Cardiac muscle cell (in vitro differentiated cells and primary cell): ENCODE data around the gene KCNQ1. TPM values are rescaled to one million over a fixed set of nuclear protein-coding genes. Genes with fewer than 3 reads are reported as not detected.

Experiments
- DNase-seq, 2 donors: peaks; one replicate each; pipeline versions ENCODE4 v3.0.0 to v3.0.0-alpha.2; 2010 to 2017; ENCODE audit warnings: low read depth in 1 of 2, low spot score in 1 of 2
- H3K27ac ChIP-seq: fragments of 200-600 bp; sonication (generic); 2 replicates; pipeline ENCODE4 v1.5.1; 2016
- H3K27me3 ChIP-seq: fragments of 200-600 bp; sonication (generic); 2 replicates; pipeline ENCODE4 v1.6.0; 2016; ENCODE audit warnings: control low read depth
- H3K36me3 ChIP-seq: fragments of 200-600 bp; sonication (generic); 2 replicates; pipeline ENCODE4 v1.5.1; 2016; ENCODE audit warnings: control low read depth
- H3K4me1 ChIP-seq: fragments of 200-600 bp; sonication (generic); 2 replicates; pipeline ENCODE4 v1.8.1; 2017; ENCODE audit warnings: low read depth, mild to moderate bottlenecking, mixed run types
- H3K4me3 ChIP-seq: fragments of 200-600 bp; sonication (generic); 2 replicates; pipeline ENCODE4 v1.5.1; 2016; ENCODE audit warnings: mild to moderate bottlenecking
- H3K9me3 ChIP-seq: fragments of 200-600 bp; sonication (generic); 2 replicates; pipeline ENCODE4 v1.5.1; 2017; ENCODE audit warnings: low read depth, mild to moderate bottlenecking, control low read depth
- polyA plus RNA-seq: library from polyadenylated mRNA; unstranded; fragments of >200 nt; fragmentation: Nextera tagmentation; extraction: Ambion mirVana; gene quantifications from 2 replicates; pipeline ENCODE4 v1.2.1, GENCODE V29; 2016
- total RNA-seq: library from RNA; depleted of rRNA; stranded (reverse); fragments of >200 nt; gene quantifications from 2 replicates; pipeline ENCODE4 v1.2.3, GENCODE V29; 2016
- TF ChIP-seq, protein P1 (sequence below): IDR thresholded peaks from 2 replicates; pipeline ENCODE4 v1.5.1; 2012; ENCODE audit warnings: low read depth, mild to moderate bottlenecking, low read length

KCNQ1 gene
- total and polyA plus RNA-seq, 2 experiments from 2014 or later = 13.9 to 18.6 TPM

GRCh38 chr11:2587132-2587930 is 142.5 kb downstream of the KCNQ1 start:
- no peak for DNase-seq
- TF ChIP-seq, protein P1, sequence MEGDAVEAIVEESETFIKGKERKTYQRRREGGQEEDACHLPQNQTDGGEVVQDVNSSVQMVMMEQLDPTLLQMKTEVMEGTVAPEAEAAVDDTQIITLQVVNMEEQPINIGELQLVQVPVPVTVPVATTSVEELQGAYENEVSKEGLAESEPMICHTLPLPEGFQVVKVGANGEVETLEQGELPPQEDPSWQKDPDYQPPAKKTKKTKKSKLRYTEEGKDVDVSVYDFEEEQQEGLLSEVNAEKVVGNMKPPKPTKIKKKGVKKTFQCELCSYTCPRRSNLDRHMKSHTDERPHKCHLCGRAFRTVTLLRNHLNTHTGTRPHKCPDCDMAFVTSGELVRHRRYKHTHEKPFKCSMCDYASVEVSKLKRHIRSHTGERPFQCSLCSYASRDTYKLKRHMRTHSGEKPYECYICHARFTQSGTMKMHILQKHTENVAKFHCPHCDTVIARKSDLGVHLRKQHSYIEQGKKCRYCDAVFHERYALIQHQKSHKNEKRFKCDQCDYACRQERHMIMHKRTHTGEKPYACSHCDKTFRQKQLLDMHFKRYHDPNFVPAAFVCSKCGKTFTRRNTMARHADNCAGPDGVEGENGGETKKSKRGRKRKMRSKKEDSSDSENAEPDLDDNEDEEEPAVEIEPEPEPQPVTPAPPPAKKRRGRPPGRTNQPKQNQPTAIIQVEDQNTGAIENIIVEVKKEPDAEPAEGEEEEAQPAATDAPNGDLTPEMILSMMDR = no peak
- H3K27me3 ChIP-seq = peaks cover 7% of the 10 kb centered on the region
- H3K27ac ChIP-seq = no peak overlapping the region
- no peaks in the 10 kb centered on the region for H3K9me3 ChIP-seq
- no peaks in the 10 kb centered on the region for H3K36me3 ChIP-seq
- H3K4me1 ChIP-seq = no peaks in the 10 kb centered on the region
- no peak overlapping the region for H3K4me3 ChIP-seq

DNA sequence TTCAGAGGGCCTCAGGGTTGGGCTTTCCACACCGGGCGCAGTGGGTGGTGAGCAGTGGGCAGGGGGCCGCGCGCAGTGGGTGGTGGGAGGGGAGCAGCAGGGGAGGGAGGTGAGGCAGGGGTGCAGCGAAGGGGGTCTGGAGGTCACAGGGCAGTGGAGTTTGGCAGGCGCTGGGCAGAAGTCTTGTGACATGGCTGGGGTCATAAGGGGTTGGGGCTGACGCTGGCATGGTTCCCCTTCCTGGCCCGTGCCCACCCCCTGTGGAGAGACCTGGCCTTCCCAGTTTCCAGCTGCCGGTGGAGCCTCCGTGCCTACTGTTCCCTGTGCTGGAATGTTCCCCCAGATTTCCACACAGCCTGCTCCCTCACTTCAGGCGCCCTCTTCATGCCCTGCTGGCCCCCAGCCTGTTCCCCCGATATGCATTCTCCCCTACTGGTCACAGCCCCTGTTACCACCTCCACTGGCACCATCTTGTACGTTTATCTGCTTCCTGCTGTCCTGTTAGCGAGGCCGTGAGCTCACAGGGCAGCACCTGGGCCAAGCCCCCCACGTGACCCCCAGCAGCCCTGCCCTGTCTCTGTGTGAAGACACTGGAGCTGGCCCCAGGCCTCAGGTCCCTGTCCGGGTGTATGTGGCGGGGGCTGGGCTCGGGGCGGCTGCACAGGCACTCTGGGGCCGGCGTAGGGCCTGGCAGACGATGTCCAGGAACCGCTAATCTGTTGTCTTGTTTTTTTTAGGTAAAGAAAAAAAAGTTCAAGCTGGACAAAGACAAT is 143.4 kb downstream of the KCNQ1 start:
- Histone ChIP-seq H3K36me3 (no peaks in the 10 kb centered on the region), H3K4me1 (no peaks in the 10 kb centered on the region), H3K27me3 (peaks cover 13% of the 10 kb centered on the region), H3K9me3 (no peaks in the 10 kb centered on the region), H3K4me3 (no peak overlapping the region), H3K27ac (no peak overlapping the region)
- TF ChIP-seq, protein P1 = no peak
- DNase-seq = no peak

DNA sequence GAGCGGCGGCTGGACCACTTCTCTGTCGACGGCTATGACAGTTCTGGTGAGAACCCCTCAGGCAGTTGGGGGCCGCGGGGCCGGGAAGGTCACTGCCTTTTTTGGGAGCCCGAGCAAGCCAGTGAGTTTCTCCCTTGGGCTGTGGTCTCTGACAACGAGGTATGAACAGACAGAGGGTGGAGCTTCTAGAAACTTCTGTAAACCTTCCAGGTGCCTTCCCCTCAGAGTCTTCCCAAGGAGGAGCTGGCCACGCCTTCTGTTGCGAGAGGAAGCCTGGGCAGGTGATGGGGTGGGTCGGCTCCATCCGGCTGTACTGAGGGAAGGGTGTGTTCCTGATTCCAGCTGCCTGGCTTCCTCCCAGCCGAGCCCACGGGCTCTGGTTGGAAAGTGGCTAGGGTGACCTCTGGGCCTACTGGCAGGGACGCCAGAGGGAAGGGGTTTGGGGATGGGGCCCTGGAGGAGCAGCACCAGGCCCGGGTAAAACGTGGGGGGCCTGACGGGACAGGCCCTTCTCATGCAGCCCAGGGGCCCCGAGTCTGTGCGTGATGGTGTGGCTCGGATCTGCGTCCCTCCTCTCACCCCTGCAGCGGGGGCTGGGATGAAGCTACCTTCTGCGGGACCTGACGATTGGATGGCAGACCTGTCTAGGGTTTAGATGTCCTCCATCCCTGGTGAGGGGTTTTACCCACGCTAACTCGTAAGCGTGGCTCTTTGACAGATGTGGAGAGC is 144.2 kb downstream of the KCNQ1 start:
- no peaks in the 10 kb centered on the region for H3K4me1 ChIP-seq
- H3K27me3 ChIP-seq = peaks cover 13% of the 10 kb centered on the region
- H3K4me3 ChIP-seq = no peak overlapping the region
- TF ChIP-seq, protein P1 = no peak
- DNase-seq = no peak
- H3K9me3 ChIP-seq = no peaks in the 10 kb centered on the region
- H3K27ac ChIP-seq = no peak overlapping the region
- H3K36me3 ChIP-seq = no peaks in the 10 kb centered on the region

GRCh38 chr11:2589538-2589934 is 144.7 kb downstream of the KCNQ1 start:
- Histone ChIP-seq H3K4me1 (no peaks in the 10 kb centered on the region), H3K36me3 (no peaks in the 10 kb centered on the region), H3K4me3 (no peak overlapping the region), H3K27ac (no peak overlapping the region), H3K9me3 (no peaks in the 10 kb centered on the region), H3K27me3 (peaks cover 13% of the 10 kb centered on the region)
- no peak for DNase-seq
- TF ChIP-seq, protein P1 = no peak

DNA sequence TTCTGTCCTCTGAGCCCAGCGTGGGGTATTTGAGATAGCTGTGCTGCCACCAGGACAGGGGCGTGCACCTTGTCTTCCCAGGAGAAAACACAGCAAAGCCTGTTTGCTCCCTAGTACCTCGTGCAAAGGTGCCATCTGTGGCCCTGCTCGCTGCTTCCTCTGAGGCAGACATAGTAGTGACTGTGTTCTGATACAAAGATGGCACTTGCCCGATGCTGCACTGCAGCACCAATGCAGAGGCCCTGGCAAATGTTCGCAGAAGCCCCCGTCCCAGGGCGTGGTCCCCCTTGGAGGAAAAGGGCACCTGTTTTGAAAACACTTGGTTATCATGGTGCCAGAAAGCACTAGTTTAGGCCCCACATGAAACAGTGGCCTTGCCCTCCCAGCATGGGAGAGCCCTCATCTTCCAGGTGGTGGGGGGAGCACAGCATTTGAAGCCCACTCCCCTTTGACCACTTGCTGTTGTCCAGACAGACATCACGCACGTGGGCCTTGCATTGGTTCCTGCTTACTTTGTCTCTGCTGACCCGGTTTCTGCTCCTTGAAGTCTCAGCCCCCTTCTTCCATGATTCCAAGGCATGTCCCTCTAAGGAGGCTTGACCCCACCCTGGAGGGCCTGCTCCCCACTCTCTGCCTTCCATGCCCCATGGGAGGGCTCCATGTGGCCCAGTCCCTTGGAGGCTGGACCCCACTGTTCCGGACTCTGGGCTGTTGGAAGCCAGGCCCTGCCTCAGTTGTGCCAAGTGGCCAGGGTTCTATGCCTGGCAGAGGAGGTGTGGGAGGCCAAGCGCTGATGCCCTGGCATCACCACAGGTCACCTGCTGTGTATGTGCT is 145.5 kb downstream of the KCNQ1 start:
- H3K27me3 ChIP-seq = peaks cover 13% of the 10 kb centered on the region

More for the DNA sequence above, 145.5 kb downstream of the KCNQ1 start:
- Histone ChIP-seq H3K36me3 (no peaks in the 10 kb centered on the region), H3K27ac (no peak overlapping the region), H3K4me3 (no peak overlapping the region), H3K9me3 (no peaks in the 10 kb centered on the region), H3K4me1 (no peaks in the 10 kb centered on the region)
- TF ChIP-seq, protein P1 = no peak
- no peak for DNase-seq
